ENCODE measurements around the gene SLF2. TPM values are rescaled to one million over a fixed set of nuclear protein-coding genes. Genes with fewer than 3 reads are reported as not detected.

Gene SLF2
- total RNA-seq, 1 experiment from 2014 or later: 50.1 TPM

GRCh38 chr10:100987685-100988049, 74.9 kb downstream of the SLF2 start:
- H3K9me3 ChIP-seq (replicated peaks): no peaks in the 10 kb centered on the region
- peaks cover 16% of the 10 kb centered on the region for H3K4me1 ChIP-seq (replicated peaks)
- no peaks in the 10 kb centered on the region for H3K27me3 ChIP-seq (replicated peaks)
- H3K4me3 ChIP-seq: peak overlapping the region; percentile 90
- no peak overlapping the region for H3K27ac ChIP-seq
- no peak for DNase-seq (ENCODE audit: low read depth in 1 of 2, low spot score in 2 of 2)
- H3K36me3 ChIP-seq: peaks cover 63% of the 10 kb centered on the region

GRCh38 chr10:100988166-100988565, 75.4 kb downstream of the SLF2 start:
- H3K4me3 ChIP-seq: peak overlapping the region; percentile 90
- peaks cover 61% of the 10 kb centered on the region for H3K36me3 ChIP-seq
- H3K27ac ChIP-seq: no peak overlapping the region
- H3K9me3 ChIP-seq (replicated peaks): no peaks in the 10 kb centered on the region
- DNase-seq (ENCODE audit: low read depth in 1 of 2, low spot score in 2 of 2): no peak
- no peaks in the 10 kb centered on the region for H3K27me3 ChIP-seq (replicated peaks)
- peaks cover 16% of the 10 kb centered on the region for H3K4me1 ChIP-seq (replicated peaks)

GRCh38 chr10:100989088-100989487, 76.3 kb downstream of the SLF2 start:
- H3K36me3 ChIP-seq: peaks cover 70% of the 10 kb centered on the region
- DNase-seq (ENCODE audit: low read depth in 1 of 2, low spot score in 2 of 2): no peak
- H3K27me3 ChIP-seq (replicated peaks): no peaks in the 10 kb centered on the region
- peaks cover 18% of the 10 kb centered on the region for H3K4me1 ChIP-seq (replicated peaks)
- no peaks in the 10 kb centered on the region for H3K9me3 ChIP-seq (replicated peaks)
- no peak overlapping the region for H3K27ac ChIP-seq
- no peak overlapping the region for H3K4me3 ChIP-seq

GRCh38 chr10:100993986-100994708, 81.4 kb downstream of the SLF2 start:
- Histone ChIP-seq H3K27ac (peak overlapping the region; percentile 57), H3K9me3 (replicated peaks) (no peaks in the 10 kb centered on the region), H3K4me1 (replicated peaks) (peaks cover 52% of the 10 kb centered on the region), H3K27me3 (replicated peaks) (no peaks in the 10 kb centered on the region), H3K36me3 (peaks cover 47% of the 10 kb centered on the region), H3K4me3 (no peak overlapping the region)
- DNase-seq (ENCODE audit: low read depth in 1 of 2, low spot score in 2 of 2): peak in 1 of 2 experiments; percentile 65

GRCh38 chr10:100995181-100995580, 82.4 kb downstream of the SLF2 start:
- Histone ChIP-seq H3K4me3 (no peak overlapping the region), H3K27me3 (replicated peaks) (no peaks in the 10 kb centered on the region), H3K27ac (peak overlapping the region; percentile 57), H3K9me3 (replicated peaks) (no peaks in the 10 kb centered on the region), H3K4me1 (replicated peaks) (peaks cover 56% of the 10 kb centered on the region), H3K36me3 (peaks cover 44% of the 10 kb centered on the region)
- peak; percentile 72 to 78 for DNase-seq (ENCODE audit: low read depth in 1 of 2, low spot score in 2 of 2)

- peak in 1 of 2 experiments; percentile 42 for DNase-seq (ENCODE audit: low read depth in 1 of 2, low spot score in 2 of 2)
- no peak overlapping the region for H3K27ac ChIP-seq
Observed at GRCh38 chr10:100996678-100997359, 84.1 kb downstream of the SLF2 start.

GRCh38 chr10:100997360-100998182, 84.8 kb downstream of the SLF2 start:
- peak; percentile 88 for DNase-seq (ENCODE audit: low read depth in 1 of 2, low spot score in 2 of 2)
- H3K27me3 ChIP-seq (replicated peaks): no peaks in the 10 kb centered on the region

More at GRCh38 chr10:100996678-100997359, 84.1 kb downstream of the SLF2 start:
- Histone ChIP-seq H3K27me3 (replicated peaks) (no peaks in the 10 kb centered on the region), H3K4me1 (replicated peaks) (peaks cover 68% of the 10 kb centered on the region), H3K36me3 (peaks cover 34% of the 10 kb centered on the region), H3K4me3 (peak overlapping the region; percentile 81), H3K9me3 (replicated peaks) (no peaks in the 10 kb centered on the region)

GRCh38 chr10:100998183-100998990, 85.6 kb downstream of the SLF2 start:
- peak; percentile 90 for DNase-seq (ENCODE audit: low read depth in 1 of 2, low spot score in 2 of 2)
- Histone ChIP-seq H3K27ac (peak overlapping the region; percentile 94), H3K4me3 (peak overlapping the region; percentile 81)

More at GRCh38 chr10:100997360-100998182, 84.8 kb downstream of the SLF2 start:
- Histone ChIP-seq H3K36me3 (peaks cover 41% of the 10 kb centered on the region), H3K4me3 (peak overlapping the region; percentile 81), H3K4me1 (replicated peaks) (peaks cover 74% of the 10 kb centered on the region), H3K9me3 (replicated peaks) (no peaks in the 10 kb centered on the region), H3K27ac (peak overlapping the region; percentile 94)

GRCh38 chr10:100998991-100999741, 86.4 kb downstream of the SLF2 start:
- H3K4me1 ChIP-seq (replicated peaks): peaks cover 71% of the 10 kb centered on the region
- peak overlapping the region; percentile 81 for H3K4me3 ChIP-seq
- peaks cover 43% of the 10 kb centered on the region for H3K36me3 ChIP-seq
- no peaks in the 10 kb centered on the region for H3K9me3 ChIP-seq (replicated peaks)
- H3K27ac ChIP-seq: peak overlapping the region; percentile 94
- no peaks in the 10 kb centered on the region for H3K27me3 ChIP-seq (replicated peaks)
- peak; percentile 83 to 91 for DNase-seq (ENCODE audit: low read depth in 1 of 2, low spot score in 2 of 2)

More at GRCh38 chr10:100998183-100998990, 85.6 kb downstream of the SLF2 start:
- peaks cover 43% of the 10 kb centered on the region for H3K36me3 ChIP-seq
- no peaks in the 10 kb centered on the region for H3K27me3 ChIP-seq (replicated peaks)
- H3K9me3 ChIP-seq (replicated peaks): no peaks in the 10 kb centered on the region
- H3K4me1 ChIP-seq (replicated peaks): peaks cover 74% of the 10 kb centered on the region

GRCh38 chr10:100999742-101000126, 87.0 kb downstream of the SLF2 start, which contains the start of gene LZTS2:
TSS of gene LZTS2 (plus strand) at chr10:100999808. CDS start at chr10:101002539, 2,731 bp downstream.
- Histone ChIP-seq H3K9me3 (replicated peaks) (no peaks in the 10 kb centered on the region), H3K36me3 (peaks cover 43% of the 10 kb centered on the region), H3K27ac (peak within 1 kb of the TSS; percentile 94), H3K4me1 (replicated peaks) (peaks cover 66% of the 10 kb centered on the region), H3K27me3 (replicated peaks) (no peaks in the 10 kb centered on the region), H3K4me3 (peak within 1 kb of the TSS; percentile 81)
- no peak for DNase-seq (ENCODE audit: low read depth in 1 of 2, low spot score in 2 of 2)

- peak overlapping the region; percentile 94 for H3K27ac ChIP-seq
- DNase-seq (ENCODE audit: low read depth in 1 of 2, low spot score in 2 of 2): peak in 1 of 2 experiments; percentile 62
- no peaks in the 10 kb centered on the region for H3K9me3 ChIP-seq (replicated peaks)
- H3K27me3 ChIP-seq (replicated peaks): no peaks in the 10 kb centered on the region
- H3K4me3 ChIP-seq: peak overlapping the region; percentile 81
- H3K36me3 ChIP-seq: peaks cover 46% of the 10 kb centered on the region
- peaks cover 60% of the 10 kb centered on the region for H3K4me1 ChIP-seq (replicated peaks)
Observed at GRCh38 chr10:101000127-101000914, 87.6 kb downstream of the SLF2 start.
